Jurkat, Clone E6-1 (cell line): ENCODE results near the gene SCPEP1.

Experiments used
- DNase-seq: peaks from one replicate; pipeline ENCODE4 v3.0.0-alpha.2; 2011; ENCODE audit warnings: low read depth, low spot score
- H3K4me3 ChIP-seq: 2 replicates; pipeline ENCODE4 v1.5.1; 2011; ENCODE audit warnings: mild to moderate bottlenecking, low read length, control low read depth, moderate library complexity

Gene SCPEP1

GRCh38 chr17:57032343-57032742, 54.4 kb downstream of the SCPEP1 start:
- no peak for DNase-seq
- no peak overlapping the region for H3K4me3 ChIP-seq

- no peak overlapping the region for H3K4me3 ChIP-seq
- DNase-seq, result no peak
Measured at GRCh38 chr17:57033296-57033695, 55.4 kb downstream of the SCPEP1 start.

- no peak overlapping the region for H3K4me3 ChIP-seq
- DNase-seq, result no peak
Measured at GRCh38 chr17:57034807-57035754, 57.1 kb downstream of the SCPEP1 start.

- DNase-seq, result no peak
- no peak overlapping the region for H3K4me3 ChIP-seq
Measured at GRCh38 chr17:57035971-57036481, 58.1 kb downstream of the SCPEP1 start.

- DNase-seq, result no peak
- H3K4me3 ChIP-seq, result no peak overlapping the region
Measured at GRCh38 chr17:57037411-57037810, 59.5 kb downstream of the SCPEP1 start.

GRCh38 chr17:57038486-57038885, 60.6 kb downstream of the SCPEP1 start:
- H3K4me3 ChIP-seq, result no peak overlapping the region
- no peak for DNase-seq

- DNase-seq, result no peak
- no peak overlapping the region for H3K4me3 ChIP-seq
Measured at GRCh38 chr17:57040571-57040970, 62.6 kb downstream of the SCPEP1 start.

- DNase-seq, result no peak
- no peak overlapping the region for H3K4me3 ChIP-seq
Measured at GRCh38 chr17:57043276-57043675, 65.3 kb downstream of the SCPEP1 start.

GRCh38 chr17:57044976-57045867, 67.3 kb downstream of the SCPEP1 start:
- DNase-seq, result no peak
- no peak overlapping the region for H3K4me3 ChIP-seq

GRCh38 chr17:57045868-57046704, 68.2 kb downstream of the SCPEP1 start:
- H3K4me3 ChIP-seq, result no peak overlapping the region
- no peak for DNase-seq

GRCh38 chr17:57046749-57047148, 68.8 kb downstream of the SCPEP1 start:
- no peak overlapping the region for H3K4me3 ChIP-seq
- DNase-seq, result no peak

GRCh38 chr17:57048096-57048495, 70.2 kb downstream of the SCPEP1 start:
- no peak for DNase-seq
- H3K4me3 ChIP-seq, result no peak overlapping the region

GRCh38 chr17:57050306-57050705, 72.4 kb downstream of the SCPEP1 start:
- DNase-seq, result no peak
- no peak overlapping the region for H3K4me3 ChIP-seq

GRCh38 chr17:57051886-57052361, 74.0 kb downstream of the SCPEP1 start:
- no peak overlapping the region for H3K4me3 ChIP-seq
- no peak for DNase-seq
